Activated naive CD8-positive, alpha-beta T cell (primary cell): ENCODE data around the gene EYA2.

Source experiments
- H3K27ac Mint-ChIP-seq: one replicate; pipeline ENCODE4 v1.8.0; 2021; ENCODE audit warnings: mixed read lengths
- H3K27me3 Mint-ChIP-seq: one replicate; pipeline ENCODE4 v1.8.0; 2021; ENCODE audit warnings: mixed read lengths
- H3K36me3 Mint-ChIP-seq: one replicate; pipeline ENCODE4 v1.8.0; 2021; ENCODE audit warnings: mixed read lengths
- H3K4me1 Mint-ChIP-seq: one replicate; pipeline ENCODE4 v1.8.0; 2021; ENCODE audit warnings: low read depth, mixed read lengths
- H3K4me3 Mint-ChIP-seq: one replicate; pipeline ENCODE4 v1.8.0; 2021; ENCODE audit warnings: mild to moderate bottlenecking, mixed read lengths
- H3K9me3 Mint-ChIP-seq: one replicate; pipeline ENCODE4 v1.8.0; 2021; ENCODE audit warnings: low read depth, mixed read lengths

Gene EYA2

DNA sequence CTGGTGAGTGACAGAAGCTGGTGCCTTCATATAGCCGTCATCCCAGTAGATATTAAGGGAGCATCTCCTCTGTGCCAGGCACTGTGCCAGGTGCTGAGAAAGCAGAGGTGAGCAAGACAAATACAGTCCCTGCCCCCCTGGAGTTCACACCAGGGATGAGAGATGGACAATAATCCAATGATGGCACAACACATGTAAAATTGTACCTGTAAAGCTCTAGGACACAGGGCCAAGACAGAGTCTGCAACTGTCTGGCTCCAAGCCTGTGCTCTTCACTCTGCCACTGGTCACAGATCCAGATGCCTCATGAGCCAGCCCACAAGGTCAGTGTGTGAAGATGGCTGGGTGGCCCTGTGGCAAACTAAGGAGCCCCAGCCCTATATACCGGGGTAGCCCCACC lies 133.8 kb downstream of the EYA2 start:
- no peaks in the 10 kb centered on the region for H3K9me3 Mint-ChIP-seq
- H3K4me1 Mint-ChIP-seq, result no peaks in the 10 kb centered on the region
- H3K36me3 Mint-ChIP-seq, result no peaks in the 10 kb centered on the region
- H3K27me3 Mint-ChIP-seq, result peaks cover 7% of the 10 kb centered on the region
- no peak overlapping the region for H3K27ac Mint-ChIP-seq
- no peak overlapping the region for H3K4me3 Mint-ChIP-seq

DNA sequence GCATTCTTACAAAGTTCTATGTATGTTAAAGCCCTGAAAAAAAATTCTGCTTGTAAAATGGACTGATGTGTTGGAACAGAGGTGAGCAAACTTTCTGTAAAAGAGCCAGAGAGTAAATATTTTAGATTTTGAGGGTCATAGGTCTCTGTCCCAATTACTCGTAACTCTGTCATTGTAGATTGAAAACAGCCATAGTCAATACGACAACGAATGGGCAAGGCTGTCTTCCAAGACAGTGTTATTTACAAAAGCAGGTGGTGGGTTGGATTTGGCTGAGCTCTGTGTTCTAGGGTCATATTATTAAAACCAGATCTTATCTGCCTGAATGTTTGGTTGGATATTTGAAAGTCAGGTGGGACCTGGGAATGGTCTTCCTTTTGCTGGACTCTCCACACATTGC lies 135.2 kb downstream of the EYA2 start:
- no peaks in the 10 kb centered on the region for H3K9me3 Mint-ChIP-seq
- no peak overlapping the region for H3K27ac Mint-ChIP-seq
- peaks cover 6% of the 10 kb centered on the region for H3K27me3 Mint-ChIP-seq
- H3K4me1 Mint-ChIP-seq, result no peaks in the 10 kb centered on the region
- H3K36me3 Mint-ChIP-seq, result no peaks in the 10 kb centered on the region
- H3K4me3 Mint-ChIP-seq, result no peak overlapping the region

DNA sequence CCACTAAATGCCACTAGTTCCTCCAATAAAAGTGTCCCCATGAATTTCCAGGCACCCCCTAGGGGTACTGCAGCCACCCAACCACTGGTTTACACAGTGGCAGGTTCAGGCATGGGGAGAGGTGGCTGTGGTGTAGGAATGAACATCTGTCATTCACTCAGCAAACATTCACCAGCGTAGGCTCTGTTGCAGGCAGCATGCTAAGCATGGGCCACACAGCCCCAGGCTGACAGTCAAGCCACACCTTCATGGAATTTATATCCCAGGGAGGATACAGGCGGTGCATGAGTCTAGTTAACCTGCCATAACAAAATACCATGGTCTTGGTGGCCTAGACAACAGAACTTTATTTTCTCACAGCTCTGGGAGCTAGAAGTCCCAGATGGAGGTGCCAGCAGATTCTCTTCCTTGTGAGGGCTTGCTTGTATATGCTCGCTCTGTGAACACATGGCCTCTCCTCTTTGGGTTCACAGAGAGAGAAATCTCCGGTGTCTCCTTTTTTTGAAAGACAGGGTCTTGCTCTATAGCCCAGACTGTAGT lies 135.7 kb downstream of the EYA2 start:
- Mint-ChIP-seq H3K9me3 (no peaks in the 10 kb centered on the region), H3K4me3 (no peak overlapping the region), H3K36me3 (no peaks in the 10 kb centered on the region), H3K27me3 (peaks cover 5% of the 10 kb centered on the region), H3K4me1 (no peaks in the 10 kb centered on the region), H3K27ac (no peak overlapping the region)

DNA sequence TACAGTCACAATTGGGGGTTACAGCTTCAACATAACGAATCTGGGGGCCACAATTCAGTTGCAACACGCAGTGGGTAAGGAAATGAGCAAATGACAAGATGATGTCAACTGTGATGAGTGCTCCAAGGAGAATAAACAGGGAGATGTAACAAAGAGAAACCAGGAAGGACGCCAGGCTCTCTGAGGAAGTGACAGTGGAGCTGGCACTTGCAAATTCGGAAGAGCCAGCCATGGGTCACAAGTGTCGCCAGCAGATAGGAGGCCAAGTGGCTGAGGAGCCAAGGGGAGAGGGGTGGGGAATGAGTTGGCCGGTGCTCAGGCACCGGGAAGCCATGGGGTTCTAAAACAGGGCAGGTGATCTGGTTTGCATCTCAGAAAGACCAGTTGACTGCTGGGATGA lies 136.4 kb downstream of the EYA2 start:
- peaks cover 8% of the 10 kb centered on the region for H3K27me3 Mint-ChIP-seq
- no peaks in the 10 kb centered on the region for H3K4me1 Mint-ChIP-seq
- no peaks in the 10 kb centered on the region for H3K9me3 Mint-ChIP-seq
- no peak overlapping the region for H3K27ac Mint-ChIP-seq
- no peak overlapping the region for H3K4me3 Mint-ChIP-seq
- H3K36me3 Mint-ChIP-seq, result no peaks in the 10 kb centered on the region

DNA sequence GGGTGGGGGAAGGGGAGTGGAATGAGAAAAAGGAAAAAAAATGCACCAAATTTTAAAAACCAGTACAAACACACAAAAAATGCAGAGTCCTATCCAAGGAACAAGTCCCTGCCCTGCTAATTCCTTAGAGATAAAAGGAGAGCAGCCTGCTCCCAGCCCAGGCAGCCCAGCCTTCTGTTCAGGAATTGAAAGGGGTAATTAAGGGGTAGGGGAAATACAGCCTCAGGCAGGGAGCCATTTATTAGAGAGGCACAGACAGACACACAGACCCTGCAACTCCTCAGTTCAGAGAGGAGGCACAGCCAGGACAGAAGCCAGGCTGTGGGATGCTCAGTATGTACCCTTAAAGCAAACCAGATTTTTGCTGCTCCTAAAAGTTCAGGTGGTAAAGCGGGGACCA lies 137.2 kb downstream of the EYA2 start:
- Mint-ChIP-seq H3K4me3 (no peak overlapping the region), H3K9me3 (no peaks in the 10 kb centered on the region), H3K27me3 (peaks cover 8% of the 10 kb centered on the region), H3K36me3 (no peaks in the 10 kb centered on the region), H3K27ac (no peak overlapping the region), H3K4me1 (no peaks in the 10 kb centered on the region)

DNA sequence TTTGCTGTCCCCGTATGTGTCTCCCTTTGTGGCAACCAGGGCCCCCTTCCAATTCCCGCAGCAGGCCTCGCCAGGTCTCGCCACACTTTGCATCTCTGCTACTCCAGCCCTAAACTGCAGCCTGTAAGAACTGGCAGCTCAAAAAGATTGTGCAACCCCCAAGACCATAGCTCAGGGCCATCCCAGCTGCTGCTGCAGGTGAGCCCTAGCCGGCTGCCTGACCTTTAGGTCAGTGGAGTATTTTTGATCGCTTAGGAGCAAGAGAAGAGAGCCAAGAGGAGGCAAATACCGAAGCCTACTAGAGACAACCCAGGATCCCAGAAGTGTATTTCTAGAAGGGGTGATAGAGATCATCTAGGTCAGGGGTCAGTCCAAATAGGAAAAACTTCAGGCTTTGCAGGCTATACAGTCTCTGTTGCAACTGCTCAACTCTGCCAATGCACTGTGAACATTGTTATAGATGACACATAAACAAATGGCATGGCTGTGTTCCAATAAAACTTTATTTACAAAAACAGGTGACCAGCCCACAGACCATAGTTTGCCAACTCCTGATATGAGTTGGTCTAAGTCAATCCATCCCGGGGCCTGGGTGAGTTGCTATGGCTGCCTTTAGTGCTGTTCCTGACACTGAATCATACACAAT lies 138.4 kb downstream of the EYA2 start:
- H3K4me3 Mint-ChIP-seq, result no peak overlapping the region
- no peaks in the 10 kb centered on the region for H3K36me3 Mint-ChIP-seq
- H3K27ac Mint-ChIP-seq, result no peak overlapping the region
- H3K27me3 Mint-ChIP-seq, result peaks cover 11% of the 10 kb centered on the region
- no peaks in the 10 kb centered on the region for H3K4me1 Mint-ChIP-seq
- no peaks in the 10 kb centered on the region for H3K9me3 Mint-ChIP-seq

DNA sequence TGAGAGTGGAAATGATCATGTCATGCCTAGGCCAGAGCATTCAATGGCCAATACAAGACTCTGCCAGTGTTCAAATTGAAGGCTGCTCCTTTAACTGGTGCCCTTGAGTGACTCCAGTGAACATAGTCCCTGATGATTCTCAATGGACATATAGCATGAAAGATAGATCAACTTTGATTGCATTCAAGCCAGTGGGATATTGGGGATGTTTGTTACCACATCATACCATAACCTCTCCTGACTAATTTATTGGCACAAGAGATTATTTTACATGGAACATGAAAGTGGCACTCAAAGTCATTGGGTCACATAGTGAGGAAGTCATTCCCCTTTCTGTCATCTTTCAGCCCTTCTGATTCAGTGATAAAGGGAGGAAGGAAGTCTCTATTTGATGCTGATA lies 139.0 kb downstream of the EYA2 start:
- no peak overlapping the region for H3K27ac Mint-ChIP-seq
- no peaks in the 10 kb centered on the region for H3K9me3 Mint-ChIP-seq
- H3K27me3 Mint-ChIP-seq, result peaks cover 11% of the 10 kb centered on the region
- peaks cover 2% of the 10 kb centered on the region for H3K4me1 Mint-ChIP-seq
- H3K36me3 Mint-ChIP-seq, result no peaks in the 10 kb centered on the region
- no peak overlapping the region for H3K4me3 Mint-ChIP-seq

DNA sequence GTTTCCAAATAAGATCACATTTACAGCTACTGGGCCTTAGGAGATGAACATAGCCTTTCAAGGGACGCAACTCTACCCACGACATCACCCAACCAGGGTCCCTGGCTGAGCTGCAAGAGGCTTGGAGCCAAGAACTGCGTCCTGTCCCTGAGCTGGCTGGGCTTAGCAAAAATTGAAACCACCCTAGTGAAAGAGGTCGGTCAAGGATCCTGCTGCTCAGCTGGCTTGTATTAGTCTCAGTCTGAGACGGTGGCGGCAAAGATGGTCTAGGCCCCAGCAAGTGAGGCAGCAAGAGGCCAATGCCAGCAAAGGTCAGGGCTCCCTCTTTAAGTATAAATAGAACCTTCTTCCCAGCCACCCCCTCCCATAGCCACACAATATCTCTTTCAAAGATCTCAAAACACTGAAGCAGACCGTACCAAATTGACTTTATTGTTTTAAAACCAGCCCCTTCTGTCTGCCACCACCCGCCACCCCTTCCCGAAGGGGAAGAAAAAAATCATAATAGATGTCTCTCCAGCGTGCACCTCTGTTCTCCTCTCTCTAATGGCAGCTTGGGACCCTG lies 140.5 kb downstream of the EYA2 start:
- Mint-ChIP-seq H3K36me3 (no peaks in the 10 kb centered on the region), H3K4me1 (peaks cover 2% of the 10 kb centered on the region), H3K9me3 (no peaks in the 10 kb centered on the region), H3K27me3 (peaks cover 13% of the 10 kb centered on the region), H3K27ac (no peak overlapping the region), H3K4me3 (no peak overlapping the region)

DNA sequence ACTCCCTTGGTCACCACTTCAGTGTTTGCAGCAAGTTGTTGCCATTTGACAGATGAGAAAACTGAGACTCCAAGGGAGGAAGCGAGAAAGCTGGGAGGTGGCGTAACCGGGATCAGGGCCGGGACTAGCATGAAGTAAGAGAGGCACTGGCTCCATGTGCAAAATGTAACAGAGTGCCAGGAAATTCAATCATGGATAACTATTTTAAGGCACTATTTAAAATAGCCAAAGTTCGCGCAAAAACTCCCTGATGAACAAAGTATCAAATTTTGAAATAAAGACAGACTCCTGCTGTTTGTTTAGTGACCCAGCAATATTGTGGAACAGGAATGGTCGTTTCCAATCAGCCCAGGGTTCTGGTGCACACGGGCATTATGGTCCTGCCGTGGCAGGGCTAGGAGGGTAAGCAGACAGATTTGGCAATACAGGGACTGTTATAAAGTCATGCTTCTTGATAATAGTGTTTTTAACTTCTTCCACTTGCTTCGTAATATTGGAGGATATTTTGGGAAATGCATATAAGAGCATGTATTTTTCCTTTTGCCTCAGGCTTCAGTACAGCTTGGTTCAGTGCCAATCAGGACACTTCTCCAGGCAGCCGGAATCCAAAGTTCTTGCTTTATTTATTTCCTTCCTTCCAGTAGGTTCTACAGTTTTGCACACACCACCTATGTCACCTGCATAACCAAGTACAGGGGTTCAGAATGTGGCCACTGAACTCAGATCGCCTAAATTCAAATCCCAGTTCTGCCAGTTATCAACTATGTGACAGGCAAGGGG lies 141.6 kb downstream of the EYA2 start:
- H3K36me3 Mint-ChIP-seq, result no peaks in the 10 kb centered on the region
- H3K27me3 Mint-ChIP-seq, result peaks cover 10% of the 10 kb centered on the region
- H3K9me3 Mint-ChIP-seq, result no peaks in the 10 kb centered on the region
- no peak overlapping the region for H3K27ac Mint-ChIP-seq
- H3K4me1 Mint-ChIP-seq, result peaks cover 2% of the 10 kb centered on the region
- H3K4me3 Mint-ChIP-seq, result no peak overlapping the region

DNA sequence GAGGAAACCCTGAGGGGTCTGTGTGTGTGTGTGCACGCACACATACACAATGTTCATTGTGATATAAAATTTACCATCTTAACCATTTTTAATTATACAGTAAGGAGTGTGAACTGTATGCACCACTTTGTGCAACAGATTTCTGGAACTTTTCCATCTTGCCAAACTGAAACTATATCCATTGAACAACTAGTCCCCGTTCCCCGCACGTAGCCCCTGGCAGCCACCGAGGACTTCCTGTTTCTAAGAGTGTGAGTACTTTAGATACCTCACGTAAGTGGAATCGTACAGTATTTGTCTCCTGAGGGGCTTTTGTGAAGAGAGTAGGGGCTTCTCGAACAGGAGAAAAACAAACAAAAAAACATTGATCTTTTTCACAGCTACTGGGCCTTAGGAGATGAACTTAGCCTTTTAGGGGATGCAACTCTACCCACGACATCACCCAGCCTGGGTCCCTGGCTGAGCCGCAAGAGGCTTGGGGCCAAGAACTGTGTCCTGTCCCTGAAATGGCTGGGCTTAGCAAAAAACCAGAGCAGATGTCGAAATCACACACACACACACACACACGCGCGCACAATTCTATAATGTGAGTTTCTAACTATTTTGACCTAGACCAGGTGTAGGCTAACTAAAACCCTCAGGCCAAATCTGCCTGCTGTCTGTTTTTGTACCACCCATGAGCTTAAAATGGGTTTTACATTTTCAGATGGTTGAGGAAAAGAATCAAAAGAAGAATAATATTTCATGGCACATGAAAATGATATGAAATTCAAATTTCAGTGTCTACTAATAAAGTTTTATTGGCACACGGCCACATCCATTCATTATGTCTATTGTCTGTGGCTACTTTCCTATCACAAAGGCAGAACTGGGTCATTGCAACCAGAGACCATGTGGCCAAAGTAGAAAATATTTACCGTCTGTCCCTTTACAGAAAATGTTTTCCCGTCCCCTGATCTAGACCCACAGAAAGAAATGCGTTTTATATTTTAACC lies 144.2 kb downstream of the EYA2 start:
- H3K4me1 Mint-ChIP-seq, result peaks cover 2% of the 10 kb centered on the region
- H3K9me3 Mint-ChIP-seq, result no peaks in the 10 kb centered on the region
- H3K27ac Mint-ChIP-seq, result no peak overlapping the region
- H3K36me3 Mint-ChIP-seq, result no peaks in the 10 kb centered on the region
- no peak overlapping the region for H3K4me3 Mint-ChIP-seq
- peaks cover 15% of the 10 kb centered on the region for H3K27me3 Mint-ChIP-seq

DNA sequence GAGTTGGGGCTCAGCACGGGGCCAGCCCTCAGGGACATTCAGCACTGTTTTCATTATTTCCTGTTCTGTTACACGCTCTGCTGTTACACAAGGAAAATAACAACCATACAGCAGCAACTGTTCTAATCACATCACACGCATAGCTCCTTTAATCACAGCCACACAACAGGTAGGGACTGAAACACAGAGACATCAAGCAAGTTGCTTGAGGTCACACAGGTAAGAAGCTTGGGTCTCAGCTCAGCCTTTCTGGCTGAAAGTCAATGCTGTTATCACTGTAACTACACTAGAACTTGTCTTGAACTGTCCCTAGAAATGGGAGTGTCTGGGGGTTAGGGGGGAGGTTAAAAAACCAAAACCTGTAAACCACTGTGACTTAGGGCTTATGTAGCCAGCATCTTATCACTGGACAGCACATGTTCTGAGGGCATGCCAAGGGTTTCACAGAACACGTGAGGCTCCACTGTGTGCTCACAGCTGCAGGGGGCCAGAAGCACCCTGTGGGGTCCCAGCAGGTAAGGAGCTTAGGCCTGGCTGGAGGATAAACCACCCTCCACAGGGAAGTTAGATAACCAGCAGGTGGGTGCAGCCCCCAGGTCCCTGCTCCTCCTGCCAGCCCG lies 146.0 kb downstream of the EYA2 start:
- peaks cover 13% of the 10 kb centered on the region for H3K27me3 Mint-ChIP-seq
- no peaks in the 10 kb centered on the region for H3K9me3 Mint-ChIP-seq
- no peaks in the 10 kb centered on the region for H3K36me3 Mint-ChIP-seq
- no peak overlapping the region for H3K27ac Mint-ChIP-seq
- H3K4me3 Mint-ChIP-seq, result no peak overlapping the region
- H3K4me1 Mint-ChIP-seq, result peaks cover 2% of the 10 kb centered on the region

DNA sequence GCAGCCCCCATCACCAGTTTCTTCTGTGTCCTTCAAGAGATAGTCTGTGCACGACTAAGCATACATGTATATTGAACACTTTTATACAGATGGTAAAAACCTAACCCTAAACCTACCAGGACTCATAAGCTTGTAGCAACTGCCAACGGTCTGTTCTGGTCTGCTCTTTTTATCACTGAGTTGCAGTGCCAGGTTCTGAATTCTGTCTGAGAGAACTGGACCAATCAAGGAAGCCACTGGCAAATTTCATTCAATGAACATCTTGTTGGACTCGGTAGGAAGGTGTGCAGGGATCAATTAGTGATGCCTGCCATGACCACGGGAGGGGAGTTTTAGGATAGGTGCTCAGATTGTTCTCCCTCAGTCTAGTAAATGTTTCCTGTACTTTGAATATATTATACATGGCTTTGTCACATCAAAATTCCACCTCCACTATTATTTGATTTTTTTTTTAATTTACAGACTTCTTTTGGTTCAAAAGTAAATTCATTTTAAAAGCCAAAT lies 146.8 kb downstream of the EYA2 start:
- Mint-ChIP-seq H3K4me1 (peaks cover 2% of the 10 kb centered on the region), H3K27me3 (peaks cover 12% of the 10 kb centered on the region), H3K27ac (no peak overlapping the region), H3K36me3 (no peaks in the 10 kb centered on the region), H3K9me3 (no peaks in the 10 kb centered on the region), H3K4me3 (no peak overlapping the region)

DNA sequence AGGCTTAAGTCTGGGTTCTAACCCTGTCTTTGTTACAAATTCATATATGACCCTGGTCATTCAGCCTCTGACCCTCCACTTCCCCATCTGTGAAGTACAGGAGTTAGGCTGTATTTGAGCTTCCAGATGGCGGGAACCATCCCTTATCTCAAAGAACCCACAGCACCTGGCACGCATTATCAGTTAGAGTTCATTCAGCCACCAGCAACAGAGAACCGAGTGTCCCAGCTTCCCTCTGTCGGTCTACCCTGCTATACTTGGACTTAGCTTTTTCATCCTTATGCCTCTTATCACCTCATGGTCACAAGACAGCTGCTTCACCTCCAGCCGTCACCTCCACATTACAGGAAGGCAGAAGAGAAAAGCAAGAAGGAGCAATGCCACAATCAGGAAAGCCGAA lies 147.8 kb downstream of the EYA2 start:
- no peaks in the 10 kb centered on the region for H3K36me3 Mint-ChIP-seq
- H3K4me3 Mint-ChIP-seq, result no peak overlapping the region
- peaks cover 2% of the 10 kb centered on the region for H3K4me1 Mint-ChIP-seq
- H3K27ac Mint-ChIP-seq, result no peak overlapping the region
- H3K27me3 Mint-ChIP-seq, result peaks cover 12% of the 10 kb centered on the region
- H3K9me3 Mint-ChIP-seq, result no peaks in the 10 kb centered on the region

DNA sequence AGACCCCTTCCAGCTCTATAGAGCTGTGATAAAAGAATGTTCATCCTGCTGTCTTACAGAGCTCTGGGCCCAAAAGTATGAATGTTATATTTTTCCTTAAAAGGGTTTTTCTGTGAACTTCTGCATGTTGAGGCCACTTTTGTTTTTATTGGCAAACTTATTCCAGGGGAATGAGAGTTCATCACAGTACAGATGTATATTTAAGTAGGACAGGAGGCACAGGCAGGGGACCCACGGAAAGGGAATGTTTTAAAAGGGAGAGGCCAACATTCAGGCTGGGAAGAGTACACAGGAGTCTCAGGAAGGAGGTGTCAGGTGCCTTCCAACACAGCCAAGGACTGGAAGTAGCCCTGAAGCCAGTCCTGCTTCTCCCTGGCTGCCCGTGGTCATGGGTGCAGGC lies 148.4 kb downstream of the EYA2 start:
- Mint-ChIP-seq H3K4me1 (peaks cover 2% of the 10 kb centered on the region), H3K27me3 (peaks cover 12% of the 10 kb centered on the region), H3K36me3 (no peaks in the 10 kb centered on the region), H3K4me3 (no peak overlapping the region), H3K9me3 (no peaks in the 10 kb centered on the region), H3K27ac (no peak overlapping the region)
